Stomach (tissue), 4 donors: ENCODE results near the gene IBTK.

ENCODE experiments used
- CTCF ChIP-seq, 7 experiments: fragments of 450-650 bp in 4 of 7; fragments of 200-600 bp in 3 of 7; sonication (generic) in 3 of 7; IDR thresholded peaks; one replicate each; pipeline ENCODE4 v1.5.1; 2016 to 2019; ENCODE audit warnings: antibody characterized with exemption in 7 of 7, control low read depth in 2 of 7, mild to moderate bottlenecking in 1 of 7
- POLR2A ChIP-seq, 4 donors: fragments of 450-650 bp; IDR thresholded peaks; one replicate each; pipeline ENCODE4 v1.6.1; 2016; ENCODE audit warnings: antibody characterized with exemption in 4 of 4, control low read depth in 2 of 4, mild to moderate bottlenecking in 1 of 4, moderate library complexity in 1 of 4

- TF ChIP-seq POLR2A (IDR thresholded peaks at IDR 0.05) (no peak), CTCF (IDR thresholded peaks at IDR 0.05) (no peak)
Measured at GRCh38 chr6:82268301-82268846, 20.8 kb upstream of the IBTK start.
